Amniotic epithelial cell (primary cell): Measurements from ENCODE around the gene KLHL25.

Source experiments
- DNase-seq: peaks from one replicate; pipeline ENCODE4 v3.0.0-alpha.2; 2010; ENCODE audit warnings: low read depth

KLHL25 gene

GRCh38 chr15:85717212-85717611 lies 77.5 kb downstream of the KLHL25 start:
- DNase-seq: no peak

- no peak for DNase-seq
Measured at GRCh38 chr15:85716261-85716660, 78.5 kb downstream of the KLHL25 start.

- DNase-seq: peak; percentile 50
Measured at GRCh38 chr15:85711580-85712192, 83.0 kb downstream of the KLHL25 start.

GRCh38 chr15:85710340-85710842 lies 84.3 kb downstream of the KLHL25 start:
- no peak for DNase-seq
